Stimulated activated CD4-positive, alpha-beta T cell treated with anti-CD3 and anti-CD28 coated beads, TNF-alpha, amount 100 ng/mL, for 24 hours (primary cell): ENCODE data around the gene ZNF764.
A peak's percentile ranks its signal among the peaks of the same experiment; 100 is the strongest.
"Not testable (repeated sequence)": the region's sequence is repeated elsewhere in the genome, so short reads cannot be mapped to it uniquely, and the experiment has no call there.

Experiments
- DNase-seq, 3 experiments: peaks; one replicate each; pipeline ENCODE4 v3.0.0-alpha.2; 2020; ENCODE audit warnings: low read depth in 3 of 3

Gene ZNF764

GRCh38 chr16:30557957-30558788, at the start of gene ZNF764:
Gene ZNF764, minus strand, starts transcription at chr16:30558374. Its CDS starts 192 bp downstream, at chr16:30558182.
- peak; percentile 91 to 97 (median 95) for DNase-seq

GRCh38 chr16:30606004-30606403, 47.8 kb upstream of the ZNF764 start:
- DNase-seq, result no peak

GRCh38 chr16:30605158-30605557, 47.0 kb upstream of the ZNF764 start:
- DNase-seq, result no peak

GRCh38 chr16:30604316-30604947, 46.3 kb upstream of the ZNF764 start:
- no peak for DNase-seq

- no peak for DNase-seq
Observed at GRCh38 chr16:30603945-30604315, 45.8 kb upstream of the ZNF764 start.

GRCh38 chr16:30602616-30603277, 44.6 kb upstream of the ZNF764 start:
- no peak for DNase-seq

GRCh38 chr16:30601966-30602365, 43.8 kb upstream of the ZNF764 start:
- DNase-seq, result no peak

- no peak for DNase-seq
Observed at GRCh38 chr16:30600929-30601328, 42.8 kb upstream of the ZNF764 start.

- DNase-seq, result no peak
Observed at GRCh38 chr16:30600215-30600614, 42.0 kb upstream of the ZNF764 start.

- DNase-seq, result no peak
Observed at GRCh38 chr16:30592871-30593270, 34.7 kb upstream of the ZNF764 start.

- not testable (repeated sequence) for DNase-seq
Observed at GRCh38 chr16:30590869-30591268, 32.7 kb upstream of the ZNF764 start.

- DNase-seq, result not testable (repeated sequence)
Observed at GRCh38 chr16:30589582-30589981, 31.4 kb upstream of the ZNF764 start.

GRCh38 chr16:30588651-30589050, 30.5 kb upstream of the ZNF764 start:
- no peak for DNase-seq

- peak; percentile 80 to 92 (median 89) for DNase-seq
Observed at GRCh38 chr16:30585400-30586191, 27.4 kb upstream of the ZNF764 start, which contains the start of gene ZNF785. Gene ZNF785, minus strand, starts transcription at chr16:30585697. Its CDS starts 86 bp downstream, at chr16:30585611.

- DNase-seq, result peak in 1 of 3 experiments; percentile 17
Observed at GRCh38 chr16:30585022-30585399, 26.8 kb upstream of the ZNF764 start.

GRCh38 chr16:30582611-30583340, 24.6 kb upstream of the ZNF764 start:
- no peak for DNase-seq

GRCh38 chr16:30581457-30581856, 23.3 kb upstream of the ZNF764 start:
- DNase-seq, result no peak

- DNase-seq, result no peak
Observed at GRCh38 chr16:30574678-30575077, 16.5 kb upstream of the ZNF764 start.

GRCh38 chr16:30571445-30572322, 13.5 kb upstream of the ZNF764 start, which contains the start of gene ZNF688:
Gene ZNF688, minus strand, starts transcription at chr16:30571714. Its CDS starts 85 bp downstream, at chr16:30571629.
- DNase-seq, result peak; percentile 86 to 91 (median 86)
